ENCODE results near the gene SERPINE1. TPM values are rescaled to one million over a fixed set of nuclear protein-coding genes. Genes with fewer than 3 reads are reported as not detected.

Gene SERPINE1
- total RNA-seq, 4 donors from 2014 or later = 4.8 to 9.4 (median 8.9) TPM

DNA sequence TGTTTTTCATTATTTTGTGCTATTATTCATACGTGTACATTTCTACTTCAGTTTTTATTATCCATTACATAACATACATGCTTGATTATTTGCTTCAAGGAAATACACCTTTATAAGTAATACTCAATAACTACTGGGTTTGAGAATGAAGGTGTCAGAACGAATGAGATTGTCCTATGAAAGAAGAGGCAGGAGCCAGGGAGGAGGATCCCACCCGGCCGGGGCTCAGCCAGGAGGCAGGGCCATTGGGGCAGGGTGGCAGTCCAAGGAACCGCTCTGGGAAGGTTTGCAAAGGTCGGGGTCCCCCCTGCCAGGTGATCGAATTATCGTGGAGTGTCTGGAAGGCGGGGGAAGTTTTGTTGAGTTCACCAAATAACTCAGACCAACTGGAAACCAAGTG lies 32.5 kb upstream of the SERPINE1 start:
- TF ChIP-seq, protein P1, sequence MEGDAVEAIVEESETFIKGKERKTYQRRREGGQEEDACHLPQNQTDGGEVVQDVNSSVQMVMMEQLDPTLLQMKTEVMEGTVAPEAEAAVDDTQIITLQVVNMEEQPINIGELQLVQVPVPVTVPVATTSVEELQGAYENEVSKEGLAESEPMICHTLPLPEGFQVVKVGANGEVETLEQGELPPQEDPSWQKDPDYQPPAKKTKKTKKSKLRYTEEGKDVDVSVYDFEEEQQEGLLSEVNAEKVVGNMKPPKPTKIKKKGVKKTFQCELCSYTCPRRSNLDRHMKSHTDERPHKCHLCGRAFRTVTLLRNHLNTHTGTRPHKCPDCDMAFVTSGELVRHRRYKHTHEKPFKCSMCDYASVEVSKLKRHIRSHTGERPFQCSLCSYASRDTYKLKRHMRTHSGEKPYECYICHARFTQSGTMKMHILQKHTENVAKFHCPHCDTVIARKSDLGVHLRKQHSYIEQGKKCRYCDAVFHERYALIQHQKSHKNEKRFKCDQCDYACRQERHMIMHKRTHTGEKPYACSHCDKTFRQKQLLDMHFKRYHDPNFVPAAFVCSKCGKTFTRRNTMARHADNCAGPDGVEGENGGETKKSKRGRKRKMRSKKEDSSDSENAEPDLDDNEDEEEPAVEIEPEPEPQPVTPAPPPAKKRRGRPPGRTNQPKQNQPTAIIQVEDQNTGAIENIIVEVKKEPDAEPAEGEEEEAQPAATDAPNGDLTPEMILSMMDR (IDR thresholded peaks at IDR 0.05) = no peak
- no peak for TF ChIP-seq POLR2A (IDR thresholded peaks at IDR 0.05)
- WGBS, 2 donors = 63 to 68% methylated on average over 9 of the region's 9 CpGs

GRCh38 chr7:101094791-101095375 lies 32.0 kb upstream of the SERPINE1 start:
- intact Hi-C loops (cut with DNase I; ENCODE audit: low total_unique reads) = no loop called here
- WGBS, 2 donors = 57 to 59% methylated on average over 12 of the region's 12 CpGs

More for the DNA sequence above, 32.5 kb upstream of the SERPINE1 start:
- no peak overlapping the region for H3K4me3 ChIP-seq (ENCODE audit: low read depth, poor library complexity, severe bottlenecking)
- no peak for DNase-seq (ENCODE audit: low spot score in 2 of 2)
- intact Hi-C loops (cut with DNase I; ENCODE audit: low total_unique reads) = no loop called here

GRCh38 chr7:101096331-101096956 lies 30.5 kb upstream of the SERPINE1 start:
- no peak for DNase-seq (ENCODE audit: low spot score in 2 of 2)
- no peak overlapping the region for H3K4me3 ChIP-seq (ENCODE audit: low read depth, poor library complexity, severe bottlenecking)
- TF ChIP-seq POLR2A (IDR thresholded peaks at IDR 0.05) = no peak
- TF ChIP-seq, protein P1 (IDR thresholded peaks at IDR 0.05) = no peak
- WGBS, 2 donors = 67 to 73% methylated on average over 6 of the region's 6 CpGs
- intact Hi-C loops (cut with DNase I; ENCODE audit: low total_unique reads) = no loop called here

More at GRCh38 chr7:101094791-101095375, 32.0 kb upstream of the SERPINE1 start:
- H3K4me3 ChIP-seq (ENCODE audit: low read depth, poor library complexity, severe bottlenecking) = no peak overlapping the region
- TF ChIP-seq, protein P1 (IDR thresholded peaks at IDR 0.05) = no peak
- TF ChIP-seq POLR2A (IDR thresholded peaks at IDR 0.05) = no peak
- no peak for DNase-seq (ENCODE audit: low spot score in 2 of 2)

GRCh38 chr7:101096957-101097347 lies 30.0 kb upstream of the SERPINE1 start:
- TF ChIP-seq POLR2A (IDR thresholded peaks at IDR 0.05) = no peak
- TF ChIP-seq, protein P1 (IDR thresholded peaks at IDR 0.05) = no peak
- H3K4me3 ChIP-seq (ENCODE audit: low read depth, poor library complexity, severe bottlenecking) = no peak overlapping the region
- intact Hi-C loops (cut with DNase I; ENCODE audit: low total_unique reads) = no loop called here
- no peak for DNase-seq (ENCODE audit: low spot score in 2 of 2)
- 88 to 89% methylated on average over 5 of the region's 5 CpGs for WGBS, 2 donors

DNA sequence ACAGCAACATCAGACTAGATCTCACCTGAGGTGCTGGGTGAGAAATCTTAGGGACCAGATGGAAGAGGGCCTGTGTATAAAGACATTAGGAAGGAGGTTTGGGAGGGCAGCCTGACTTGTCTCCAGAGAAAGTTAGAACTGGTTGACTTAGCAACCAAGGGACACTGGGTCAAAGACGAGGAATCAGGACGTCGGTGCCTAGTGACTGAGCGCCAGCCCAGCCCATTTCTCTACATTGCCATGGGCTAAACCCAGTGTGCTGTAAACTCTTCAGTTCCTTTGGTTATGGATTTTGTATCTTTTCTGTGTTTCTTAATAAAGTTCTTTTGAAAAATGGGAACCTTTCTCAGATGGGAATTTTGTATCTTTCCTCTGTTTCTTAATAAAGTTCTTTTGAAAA lies 29.3 kb upstream of the SERPINE1 start:
- no peak for DNase-seq (ENCODE audit: low spot score in 2 of 2)
- WGBS, 2 donors = 44 to 56% methylated on average over 4 of the region's 4 CpGs
- TF ChIP-seq, protein P1 (IDR thresholded peaks at IDR 0.05) = no peak
- TF ChIP-seq POLR2A (IDR thresholded peaks at IDR 0.05) = no peak
- intact Hi-C loops (cut with DNase I; ENCODE audit: low total_unique reads) = no loop called here
- no peak overlapping the region for H3K4me3 ChIP-seq (ENCODE audit: low read depth, poor library complexity, severe bottlenecking)

All from lower leg skin (tissue), 4 donors.